D721Med (cell line): ENCODE results near the gene CHST15.

ENCODE experiments used
- DNase-seq: peaks from one replicate; pipeline ENCODE4 v3.0.0; 2011; ENCODE audit warnings: low spot score; ENCODE audit not compliant: insufficient read length
- FAIRE-seq: peaks from 2 replicates; lab custom pipeline; 2011; peaks lifted over from hg19 to GRCh38; lab: Jason Lieb, UNC
- CTCF ChIP-seq: IDR thresholded peaks from 2 replicates; pipeline ENCODE4 v1.5.1; 2012; ENCODE audit warnings: mild to moderate bottlenecking, control low read depth; ENCODE audit not compliant: insufficient read depth; ENCODE audit errors: missing control alignments

The CHST15 gene

GRCh38 chr10:124043310-124044142, 49.9 kb downstream of the CHST15 start:
- DNase-seq (no peak), FAIRE-seq (no peak)
- no peak for TF ChIP-seq CTCF

- no peak for TF ChIP-seq CTCF
- FAIRE-seq (no peak), DNase-seq (no peak)
Measured at GRCh38 chr10:124042656-124043309, 50.6 kb downstream of the CHST15 start.

GRCh38 chr10:124041675-124042445, 51.5 kb downstream of the CHST15 start:
- FAIRE-seq = no peak
- TF ChIP-seq CTCF = no peak
- DNase-seq = no peak

- TF ChIP-seq CTCF = no peak
- no peak for DNase-seq
- no peak for FAIRE-seq
Measured at GRCh38 chr10:124040451-124041188, 52.8 kb downstream of the CHST15 start.

GRCh38 chr10:124039483-124040013, 53.9 kb downstream of the CHST15 start:
- DNase-seq = no peak
- no peak for TF ChIP-seq CTCF
- FAIRE-seq = no peak

- no peak for TF ChIP-seq CTCF
- DNase-seq = no peak
- FAIRE-seq = no peak
Measured at GRCh38 chr10:124037784-124038183, 55.6 kb downstream of the CHST15 start.
